KOPT-K1 (cell line): ENCODE results near the gene CNIH1.
"Not testable (repeated sequence)": the region's sequence is repeated elsewhere in the genome, so short reads cannot be mapped to it uniquely, and the experiment has no call there.

ENCODE experiments used
- H3K27ac ChIP-seq: fragments of 200-600 bp; sonication (generic); 2 replicates; pipeline ENCODE4 v1.5.1; 2016; ENCODE audit warnings: antibody characterized with exemption, mild to moderate bottlenecking, low read depth, low read length; ENCODE audit not compliant: poor library complexity, severe bottlenecking
- H3K36me3 ChIP-seq: fragments of 200-600 bp; sonication (generic); 2 replicates; pipeline ENCODE4 v1.5.1; 2017; ENCODE audit warnings: antibody characterized with exemption, mild to moderate bottlenecking, low read length, moderate library complexity; ENCODE audit not compliant: insufficient read depth
- H3K9me3 ChIP-seq: fragments of 200-600 bp; sonication (generic); 2 replicates; pipeline ENCODE4 v1.5.1; 2017; ENCODE audit warnings: antibody characterized with exemption, low read length, mild to moderate bottlenecking; ENCODE audit not compliant: insufficient read depth, poor library complexity, severe bottlenecking

Gene CNIH1

GRCh38 chr14:54475911-54476310 is 34.7 kb upstream of the CNIH1 start:
- H3K27ac ChIP-seq: no peak overlapping the region
- H3K9me3 ChIP-seq: no peaks in the 10 kb centered on the region
- peaks cover 67% of the 10 kb centered on the region for H3K36me3 ChIP-seq

GRCh38 chr14:54475187-54475899 is 34.2 kb upstream of the CNIH1 start:
- Histone ChIP-seq H3K36me3 (peaks cover 62% of the 10 kb centered on the region), H3K27ac (no peak overlapping the region), H3K9me3 (no peaks in the 10 kb centered on the region)

GRCh38 chr14:54474232-54474793 is 33.1 kb upstream of the CNIH1 start:
- Histone ChIP-seq H3K9me3 (no peaks in the 10 kb centered on the region), H3K27ac (no peak overlapping the region), H3K36me3 (peaks cover 52% of the 10 kb centered on the region)

- peaks cover 33% of the 10 kb centered on the region for H3K36me3 ChIP-seq
- H3K9me3 ChIP-seq: peaks cover 8% of the 10 kb centered on the region
- no peak overlapping the region for H3K27ac ChIP-seq
These were observed 31.1 kb upstream of the CNIH1 start for GRCh38 chr14:54472315-54472714.

GRCh38 chr14:54471641-54472040 is 30.5 kb upstream of the CNIH1 start:
- Histone ChIP-seq H3K36me3 (peaks cover 31% of the 10 kb centered on the region), H3K9me3 (peaks cover 14% of the 10 kb centered on the region), H3K27ac (no peak overlapping the region)

DNA sequence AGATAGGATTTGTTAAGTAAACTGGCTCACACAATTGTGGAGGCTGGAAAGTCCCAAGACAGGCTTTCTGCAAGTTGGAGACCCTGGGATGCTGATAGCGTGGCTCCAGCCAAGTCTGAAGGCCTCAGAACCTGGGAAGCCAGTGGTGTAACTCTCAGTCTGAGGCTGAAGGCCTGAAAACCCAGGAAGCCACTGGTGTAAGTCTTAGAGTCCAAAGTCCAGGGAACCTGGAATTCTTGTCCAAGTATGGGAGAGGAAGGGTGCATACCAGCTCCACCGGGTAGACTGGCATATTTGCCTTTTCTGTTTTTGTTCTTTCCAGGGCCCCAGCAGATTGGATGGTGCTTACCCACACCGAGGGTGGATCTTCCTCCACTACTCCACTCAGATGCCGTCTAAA is 29.5 kb upstream of the CNIH1 start:
- H3K36me3 ChIP-seq: peaks cover 22% of the 10 kb centered on the region
- no peak overlapping the region for H3K27ac ChIP-seq
- H3K9me3 ChIP-seq: peaks cover 14% of the 10 kb centered on the region

- Histone ChIP-seq H3K9me3 (peaks cover 14% of the 10 kb centered on the region), H3K27ac (no peak overlapping the region), H3K36me3 (no peaks in the 10 kb centered on the region)
These were observed 26.1 kb upstream of the CNIH1 start for GRCh38 chr14:54467280-54467679.

DNA sequence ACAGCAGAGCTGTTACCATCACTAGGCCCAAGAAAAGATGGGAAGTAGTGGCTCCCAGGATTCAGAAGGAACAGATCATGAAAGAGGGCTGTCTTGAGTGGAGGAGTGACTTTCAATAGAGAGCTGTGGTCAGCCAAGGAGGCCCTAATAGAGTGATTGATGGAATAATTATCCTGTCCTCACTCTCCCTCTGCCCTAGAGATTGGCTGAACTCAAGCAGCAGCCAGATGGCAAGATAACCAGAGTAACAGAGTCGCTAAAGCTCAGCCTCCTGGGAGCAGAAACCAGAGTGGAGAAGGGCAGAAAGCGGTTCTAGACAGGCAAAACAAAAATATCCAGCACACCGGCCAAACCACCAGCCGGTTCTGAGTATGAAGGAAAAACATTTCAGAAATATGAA is 24.5 kb upstream of the CNIH1 start:
- H3K36me3 ChIP-seq: no peaks in the 10 kb centered on the region
- no peak overlapping the region for H3K27ac ChIP-seq
- H3K9me3 ChIP-seq: peaks cover 14% of the 10 kb centered on the region

DNA sequence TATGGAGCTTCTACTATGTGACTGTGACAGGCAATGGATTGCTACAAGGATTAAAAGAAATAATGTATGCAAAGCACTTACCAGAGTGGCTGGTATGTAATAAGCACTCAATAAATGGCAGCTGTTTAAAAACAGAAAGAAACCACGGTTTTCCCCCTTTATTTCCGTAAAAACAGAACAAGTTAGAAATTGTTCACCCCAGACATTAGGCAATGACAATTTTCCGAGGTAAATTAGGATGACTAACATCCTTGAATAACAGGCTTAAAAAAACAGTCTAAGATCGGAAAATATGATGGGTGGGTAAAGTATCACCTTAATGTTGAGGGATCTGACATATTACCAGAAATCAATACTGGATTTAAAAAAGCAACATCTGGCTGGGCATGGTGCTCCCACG is 20.9 kb upstream of the CNIH1 start:
- Histone ChIP-seq H3K9me3 (peaks cover 17% of the 10 kb centered on the region), H3K27ac (no peak overlapping the region), H3K36me3 (no peaks in the 10 kb centered on the region)

DNA sequence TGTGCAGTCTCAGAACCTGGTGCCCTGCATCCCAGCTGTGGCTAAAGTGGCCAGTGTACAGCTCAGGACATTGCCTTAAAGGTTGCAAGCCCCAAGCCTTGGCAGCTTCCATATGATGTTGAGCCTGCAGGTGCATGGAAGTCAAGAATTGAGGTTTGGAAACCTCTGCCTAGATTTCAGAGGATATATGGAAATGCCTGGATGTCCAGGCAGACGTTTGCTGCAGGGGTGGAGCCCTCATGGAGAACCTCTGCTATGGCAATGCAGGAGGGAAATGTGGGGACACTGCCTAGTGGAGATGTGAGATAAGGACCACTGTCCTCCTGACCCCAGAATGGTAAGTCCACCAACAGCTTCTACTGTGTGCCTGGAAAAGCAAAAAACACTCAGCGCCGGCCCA is 17.9 kb upstream of the CNIH1 start:
- peaks cover 14% of the 10 kb centered on the region for H3K9me3 ChIP-seq
- H3K27ac ChIP-seq: no peak overlapping the region
- no peaks in the 10 kb centered on the region for H3K36me3 ChIP-seq

- peaks cover 14% of the 10 kb centered on the region for H3K9me3 ChIP-seq
- not testable (repeated sequence) for H3K36me3 ChIP-seq, H3K27ac ChIP-seq
These were observed 17.4 kb upstream of the CNIH1 start for GRCh38 chr14:54458536-54458935.

DNA sequence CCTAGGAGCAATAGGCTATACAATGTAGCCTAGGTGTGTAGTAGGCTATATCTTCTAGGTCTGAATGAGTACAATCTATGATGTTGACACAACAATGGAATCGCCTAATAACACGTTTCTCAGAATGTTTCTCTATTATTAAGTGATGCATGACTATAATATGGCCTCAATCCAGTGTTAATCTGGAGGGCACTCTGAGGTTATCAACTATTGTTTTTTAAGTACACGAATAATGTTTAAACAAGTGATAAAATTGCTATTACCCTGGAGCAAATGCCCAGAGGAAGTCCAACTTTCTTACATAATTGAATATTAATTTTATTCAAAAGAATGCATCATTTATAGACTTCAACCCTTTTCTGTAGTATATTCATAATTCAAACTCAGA is 16.4 kb upstream of the CNIH1 start:
- Histone ChIP-seq H3K36me3 (no peaks in the 10 kb centered on the region), H3K9me3 (peaks cover 14% of the 10 kb centered on the region), H3K27ac (no peak overlapping the region)

DNA sequence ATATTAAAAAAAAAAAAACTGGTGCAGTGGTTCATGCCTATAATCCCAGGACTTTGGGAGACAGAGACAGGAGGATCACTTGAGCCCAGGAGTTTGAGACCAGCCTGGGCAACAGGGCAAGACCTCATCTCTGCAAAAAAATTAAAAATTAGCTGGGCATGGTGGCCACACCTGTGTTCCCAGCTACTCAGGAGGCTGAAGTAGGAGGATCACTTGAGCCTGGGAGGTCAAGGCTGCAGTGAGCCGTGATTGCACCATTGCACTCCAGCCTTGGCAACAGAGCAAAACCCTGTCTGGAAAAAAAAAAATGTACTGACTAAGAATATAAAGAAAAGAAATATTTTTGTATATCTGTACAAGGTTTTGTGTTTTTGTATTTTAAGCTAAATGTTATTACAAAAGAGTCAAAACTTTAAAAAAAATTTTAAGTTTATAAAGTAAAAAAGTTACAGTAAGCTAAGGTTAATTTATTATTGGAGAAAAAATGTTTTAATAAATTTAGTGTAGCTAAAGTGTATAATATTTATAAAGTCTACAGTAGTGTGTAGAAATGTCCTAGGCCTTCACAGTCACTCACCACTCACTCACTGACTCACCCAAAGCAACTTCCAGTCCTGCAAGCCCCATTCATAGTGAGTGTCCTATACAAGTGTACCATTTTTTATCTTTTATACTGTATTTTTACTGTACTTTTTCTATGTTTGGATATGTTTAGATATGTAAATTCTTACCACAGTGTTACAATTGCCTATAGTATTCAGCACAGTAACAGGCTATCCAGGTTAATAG is 15.8 kb upstream of the CNIH1 start:
- peaks cover 14% of the 10 kb centered on the region for H3K9me3 ChIP-seq
- not testable (repeated sequence) for H3K27ac ChIP-seq, H3K36me3 ChIP-seq

DNA sequence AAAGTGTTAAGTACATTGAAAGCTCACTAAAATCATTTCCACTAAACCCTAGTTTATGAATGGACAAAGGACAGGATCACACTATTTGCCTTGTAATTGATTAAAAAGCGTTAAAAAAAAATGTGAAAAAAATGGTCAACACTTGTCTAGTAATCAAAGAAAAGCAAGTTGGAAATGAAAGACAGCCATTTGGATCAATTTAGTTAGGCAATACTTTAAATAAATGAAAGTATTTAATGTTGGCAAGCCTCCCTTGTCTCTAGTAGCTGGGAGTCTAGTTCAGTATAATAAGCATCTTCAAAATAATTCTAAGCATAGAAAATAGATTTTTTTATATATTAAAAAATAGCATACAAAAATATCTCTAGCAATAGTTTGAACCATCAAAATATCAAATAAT is 14.2 kb upstream of the CNIH1 start:
- no peaks in the 10 kb centered on the region for H3K36me3 ChIP-seq
- H3K27ac ChIP-seq: no peak overlapping the region
- H3K9me3 ChIP-seq: peaks cover 14% of the 10 kb centered on the region

DNA sequence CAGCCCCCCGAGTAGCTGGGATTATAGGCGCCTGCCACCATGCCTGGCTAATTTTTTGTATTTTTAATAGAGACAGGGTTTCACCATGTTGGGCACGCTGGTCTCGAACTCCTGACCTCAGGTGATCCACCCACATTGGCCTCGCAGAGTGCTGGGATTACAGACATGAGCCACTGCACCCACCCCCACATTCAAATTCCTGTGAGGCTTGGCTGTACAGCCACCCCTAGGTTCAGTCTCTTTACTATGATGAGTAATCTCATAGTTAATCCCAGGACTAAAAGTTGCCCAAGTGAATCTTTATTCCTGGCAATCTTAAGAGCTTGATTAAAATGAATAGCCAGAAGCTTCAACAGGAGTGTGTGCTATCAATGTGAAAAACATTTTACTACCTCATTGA is 12.8 kb upstream of the CNIH1 start:
- not testable (repeated sequence) for H3K27ac ChIP-seq, H3K36me3 ChIP-seq, H3K9me3 ChIP-seq

DNA sequence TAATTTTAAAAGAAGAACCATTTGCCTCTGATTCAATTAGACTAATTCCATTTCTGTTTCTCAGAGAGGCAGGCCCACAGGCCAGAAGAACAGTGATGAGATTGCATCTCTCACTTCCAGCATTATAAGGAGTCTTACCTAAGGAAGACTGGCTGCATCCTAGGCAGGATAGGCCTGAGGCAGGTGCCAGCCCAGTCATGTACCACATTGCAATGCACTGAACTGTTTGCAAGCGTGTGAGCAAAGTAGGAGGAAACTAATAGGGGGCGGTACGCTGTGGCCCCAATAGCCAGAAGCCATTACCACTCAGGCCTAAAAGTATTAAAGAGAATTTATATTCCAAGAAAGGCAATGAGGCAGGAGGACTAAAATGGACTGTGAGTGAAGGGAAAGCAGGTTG is 12.1 kb upstream of the CNIH1 start:
- Histone ChIP-seq H3K36me3 (no peaks in the 10 kb centered on the region), H3K9me3 (no peaks in the 10 kb centered on the region), H3K27ac (no peak overlapping the region)
